Caco-2 (cell line): Measurements from ENCODE around the gene KRT86. TPM values are rescaled to one million over a fixed set of nuclear protein-coding genes. Genes with fewer than 3 reads are reported as not detected.
"Not testable (repeated sequence)": the region's sequence is repeated elsewhere in the genome, so short reads cannot be mapped to it uniquely, and the experiment has no call there.

Experiments used
- BruUV-seq: library from RNA; stranded (reverse); fragments of 400-500 nt; replicated peaks from 2 replicates; lab custom pipeline; 2021; lab: Mats Ljungman, UMichigan
- CTCF ChIA-PET: fragments of 300-600 bp; sonication (Branson Sonifier 250); formaldehyde crosslinking; loops from one replicate; lab custom pipeline; 2022; ENCODE audit warnings: antibody characterized with exemption; lab: Charles Lee
- POLR2A ChIA-PET: fragments of 300-600 bp; sonication (Branson Sonifier 250); formaldehyde crosslinking; loops from one replicate; lab custom pipeline; 2022; ENCODE audit warnings: antibody characterized with exemption; lab: Charles Lee
- DNase-seq, 2 experiments: peaks; one replicate each; pipeline versions ENCODE4 v3.0.0 to v3.0.0-alpha.2; 2020 to 2022
- H3K27me3 ChIP-seq: replicated peaks from 2 replicates; pipeline ENCODE4 v1.6.0; 2011; ENCODE audit warnings: low read length; ENCODE audit not compliant: control insufficient read depth, insufficient read depth
- H3K36me3 ChIP-seq: 2 replicates; pipeline ENCODE4 v1.5.1; 2011; ENCODE audit warnings: low read length; ENCODE audit not compliant: control insufficient read depth, insufficient read depth
- H3K4me1 ChIP-seq: fragments of 250-450 bp; sonication (Bioruptor Pico); 2 replicates; pipeline ENCODE4 v1.5.1; 2020; ENCODE audit warnings: mild to moderate bottlenecking
- H3K4me3 ChIP-seq: 2 replicates; pipeline ENCODE4 v1.5.1; 2011; ENCODE audit warnings: low read depth, mild to moderate bottlenecking, control low read depth, low read length
- H3K9me3 ChIP-seq: fragments of 250-450 bp; sonication (Bioruptor Pico); 2 replicates; pipeline ENCODE4 v1.5.1; 2020; ENCODE audit warnings: mild to moderate bottlenecking, moderate library complexity
- H3K27ac Mint-ChIP-seq: one replicate; pipeline ENCODE4 v1.8.0; 2022; ENCODE audit warnings: mixed read lengths; ENCODE audit not compliant: unreplicated experiment
- H3K27me3 Mint-ChIP-seq: one replicate; pipeline ENCODE4 v1.8.0; 2022; ENCODE audit warnings: mixed read lengths; ENCODE audit not compliant: insufficient read depth, unreplicated experiment
- H3K36me3 Mint-ChIP-seq: one replicate; pipeline ENCODE4 v1.8.0; 2022; ENCODE audit warnings: mild to moderate bottlenecking, mixed read lengths; ENCODE audit not compliant: insufficient read depth, unreplicated experiment
- H3K4me1 Mint-ChIP-seq: one replicate; pipeline ENCODE4 v1.8.0; 2022; ENCODE audit warnings: low read depth, mixed read lengths; ENCODE audit not compliant: unreplicated experiment
- H3K4me3 Mint-ChIP-seq: one replicate; pipeline ENCODE4 v1.8.0; 2022; ENCODE audit warnings: mild to moderate bottlenecking, moderate library complexity, mixed read lengths; ENCODE audit not compliant: unreplicated experiment
- H3K9me3 Mint-ChIP-seq: one replicate; pipeline ENCODE4 v1.8.0; 2022; ENCODE audit warnings: mixed read lengths; ENCODE audit not compliant: unreplicated experiment
- intact Hi-C: fragments of 100-400 bp; cut with micrococcal nuclease; formaldehyde crosslinking; loops from one replicate; pipeline ENCODE4 v1.10.0; 2022; ENCODE audit not compliant: unreplicated experiment
- total RNA-seq: library from RNA; stranded (reverse); gene quantifications from 2 replicates; pipeline ENCODE4 v1.2.3, GENCODE V29; 2022
- TF ChIP-seq, protein P1 (sequence below), 2 experiments: fragments of 200-600 bp in 1 of 2; IDR thresholded peaks; 1 replicate in 1 of 2; 2 replicates in 1 of 2; pipeline versions ENCODE4 v1.5.1 to v1.8.0; 2011 to 2022; ENCODE audit warnings: antibody characterized with exemption in 1 of 2, control low read depth in 1 of 2, inconsistent platforms in 1 of 2, low read depth in 1 of 2, low read length in 1 of 2, mild to moderate bottlenecking in 1 of 2, moderate library complexity in 1 of 2; ENCODE audit not compliant: insufficient read depth in 1 of 2, severe bottlenecking in 1 of 2, unreplicated experiment in 1 of 2

The KRT86 gene
- total RNA-seq, 1 experiment from 2014 or later, result not detected

GRCh38 chr12:52255926-52256583 lies 18.4 kb upstream of the KRT86 start:
- Histone ChIP-seq H3K4me1 (no peaks in the 10 kb centered on the region), H3K9me3 (no peaks in the 10 kb centered on the region; the same call in 1 of the 2 replicates), H3K27me3 (no peaks in the 10 kb centered on the region), H3K4me3 (no peak overlapping the region), H3K36me3 (no peaks in the 10 kb centered on the region)
- no peaks in the 10 kb centered on the region for H3K4me1 Mint-ChIP-seq
- no peaks in the 10 kb centered on the region for H3K27me3 Mint-ChIP-seq
- peak overlapping the region; percentile 7 for H3K27ac Mint-ChIP-seq
- no peaks in the 10 kb centered on the region for H3K9me3 Mint-ChIP-seq
- TF ChIP-seq, protein P1, sequence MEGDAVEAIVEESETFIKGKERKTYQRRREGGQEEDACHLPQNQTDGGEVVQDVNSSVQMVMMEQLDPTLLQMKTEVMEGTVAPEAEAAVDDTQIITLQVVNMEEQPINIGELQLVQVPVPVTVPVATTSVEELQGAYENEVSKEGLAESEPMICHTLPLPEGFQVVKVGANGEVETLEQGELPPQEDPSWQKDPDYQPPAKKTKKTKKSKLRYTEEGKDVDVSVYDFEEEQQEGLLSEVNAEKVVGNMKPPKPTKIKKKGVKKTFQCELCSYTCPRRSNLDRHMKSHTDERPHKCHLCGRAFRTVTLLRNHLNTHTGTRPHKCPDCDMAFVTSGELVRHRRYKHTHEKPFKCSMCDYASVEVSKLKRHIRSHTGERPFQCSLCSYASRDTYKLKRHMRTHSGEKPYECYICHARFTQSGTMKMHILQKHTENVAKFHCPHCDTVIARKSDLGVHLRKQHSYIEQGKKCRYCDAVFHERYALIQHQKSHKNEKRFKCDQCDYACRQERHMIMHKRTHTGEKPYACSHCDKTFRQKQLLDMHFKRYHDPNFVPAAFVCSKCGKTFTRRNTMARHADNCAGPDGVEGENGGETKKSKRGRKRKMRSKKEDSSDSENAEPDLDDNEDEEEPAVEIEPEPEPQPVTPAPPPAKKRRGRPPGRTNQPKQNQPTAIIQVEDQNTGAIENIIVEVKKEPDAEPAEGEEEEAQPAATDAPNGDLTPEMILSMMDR (IDR thresholded peaks at IDR 0.05; ENCODE audit: insufficient read depth in 1 of 2, low read depth in 1 of 2, low read length in 1 of 2, severe bottlenecking in 1 of 2, unreplicated experiment in 1 of 2), result no peak
- ChIA-PET CTCF (no interaction called here), POLR2A (interaction anchor here (0.6 kb wide), 1 partner anchor 18 kb away, joined by 3 read pairs; no protein-coding TSS in a partner anchor)
- H3K36me3 Mint-ChIP-seq, result no peaks in the 10 kb centered on the region
- no peak for DNase-seq
- no peak overlapping the region for H3K4me3 Mint-ChIP-seq
- no TSS peak for BruUV-seq
- intact Hi-C loops, result no loop called here

DNA sequence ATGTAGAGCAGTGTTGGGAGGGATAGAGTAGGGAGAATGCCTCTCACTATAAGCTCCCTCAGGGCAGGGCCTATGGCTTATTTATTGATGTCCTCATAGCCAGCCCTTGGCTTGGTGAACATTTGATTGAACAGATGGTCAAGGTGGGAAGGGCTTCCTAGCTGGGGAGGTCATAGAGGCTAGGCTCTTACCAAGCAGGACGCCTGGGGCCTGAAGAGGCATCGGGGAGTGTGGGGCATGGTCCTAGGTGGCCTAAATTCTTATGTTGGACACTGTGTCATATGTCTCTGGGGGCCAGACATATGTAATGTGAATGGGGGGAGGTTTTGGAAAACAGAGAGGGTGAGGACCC lies 17.9 kb upstream of the KRT86 start:
- TF ChIP-seq, protein P1 (IDR thresholded peaks at IDR 0.05; ENCODE audit: insufficient read depth in 1 of 2, low read depth in 1 of 2, low read length in 1 of 2, severe bottlenecking in 1 of 2, unreplicated experiment in 1 of 2), result no peak
- Mint-ChIP-seq H3K27me3 (no peaks in the 10 kb centered on the region), H3K27ac (peak overlapping the region; percentile 7), H3K4me3 (no peak overlapping the region), H3K4me1 (peaks cover 4% of the 10 kb centered on the region), H3K9me3 (no peaks in the 10 kb centered on the region), H3K36me3 (no peaks in the 10 kb centered on the region)
- Histone ChIP-seq H3K9me3 (peaks cover 4% of the 10 kb centered on the region; the same call in 1 of the 2 replicates), H3K36me3 (peaks cover 1% of the 10 kb centered on the region; the same call in 1 of the 2 replicates), H3K27me3 (no peaks in the 10 kb centered on the region), H3K4me3 (no peak overlapping the region), H3K4me1 (no peaks in the 10 kb centered on the region)
- ChIA-PET CTCF (no interaction called here), POLR2A (no interaction called here)
- intact Hi-C loops, result no loop called here
- DNase-seq, result no peak
- BruUV-seq, result no TSS peak

- Mint-ChIP-seq H3K9me3 (no peaks in the 10 kb centered on the region), H3K4me1 (peaks cover 6% of the 10 kb centered on the region), H3K27me3 (no peaks in the 10 kb centered on the region), H3K27ac (no peak overlapping the region), H3K4me3 (no peak overlapping the region), H3K36me3 (no peaks in the 10 kb centered on the region)
- no peak for DNase-seq
- TF ChIP-seq, protein P1 (IDR thresholded peaks at IDR 0.05; ENCODE audit: insufficient read depth in 1 of 2, low read depth in 1 of 2, low read length in 1 of 2, severe bottlenecking in 1 of 2, unreplicated experiment in 1 of 2), result no peak
- CTCF ChIA-PET, result no interaction called here
- Histone ChIP-seq H3K27me3 (no peaks in the 10 kb centered on the region), H3K36me3 (peaks cover 1% of the 10 kb centered on the region; the same call in 1 of the 2 replicates), H3K9me3 (peaks cover 9% of the 10 kb centered on the region), H3K4me1 (peaks cover 4% of the 10 kb centered on the region), H3K4me3 (no peak overlapping the region)
- no TSS peak for BruUV-seq
- intact Hi-C loops, result no loop called here
- POLR2A ChIA-PET, result no interaction called here
Measured at GRCh38 chr12:52257074-52257551, 17.3 kb upstream of the KRT86 start.

GRCh38 chr12:52257922-52258321 lies 16.5 kb upstream of the KRT86 start:
- peaks cover 15% of the 10 kb centered on the region for H3K9me3 ChIP-seq
- H3K36me3 ChIP-seq, CTCF ChIA-PET, H3K27ac Mint-ChIP-seq, H3K9me3 Mint-ChIP-seq, H3K4me1 Mint-ChIP-seq, POLR2A ChIA-PET, H3K4me3 Mint-ChIP-seq, H3K27me3 ChIP-seq, BruUV-seq, intact Hi-C loops, DNase-seq, H3K4me3 ChIP-seq, H3K36me3 Mint-ChIP-seq, H3K27me3 Mint-ChIP-seq: not testable (repeated sequence)
- H3K4me1 ChIP-seq, result peaks cover 12% of the 10 kb centered on the region
